ENCODE data around the gene KAT2A. TPM values are rescaled to one million over a fixed set of nuclear protein-coding genes. Genes with fewer than 3 reads are reported as not detected.

The KAT2A gene
- total RNA-seq, 1 donor from 2014 or later: 58.0 TPM

- ATAC-seq (no peak), DNase-seq (ENCODE audit: low spot score) (no peak)
- intact Hi-C loops (cut with DNase I): no loop called here
Measured at GRCh38 chr17:42076797-42077559, 44.2 kb downstream of the KAT2A start.

GRCh38 chr17:42075789-42076188, 45.4 kb downstream of the KAT2A start:
- no peak for DNase-seq (ENCODE audit: low spot score)
- ATAC-seq: no peak
- intact Hi-C loops (cut with DNase I): no loop called here

DNA sequence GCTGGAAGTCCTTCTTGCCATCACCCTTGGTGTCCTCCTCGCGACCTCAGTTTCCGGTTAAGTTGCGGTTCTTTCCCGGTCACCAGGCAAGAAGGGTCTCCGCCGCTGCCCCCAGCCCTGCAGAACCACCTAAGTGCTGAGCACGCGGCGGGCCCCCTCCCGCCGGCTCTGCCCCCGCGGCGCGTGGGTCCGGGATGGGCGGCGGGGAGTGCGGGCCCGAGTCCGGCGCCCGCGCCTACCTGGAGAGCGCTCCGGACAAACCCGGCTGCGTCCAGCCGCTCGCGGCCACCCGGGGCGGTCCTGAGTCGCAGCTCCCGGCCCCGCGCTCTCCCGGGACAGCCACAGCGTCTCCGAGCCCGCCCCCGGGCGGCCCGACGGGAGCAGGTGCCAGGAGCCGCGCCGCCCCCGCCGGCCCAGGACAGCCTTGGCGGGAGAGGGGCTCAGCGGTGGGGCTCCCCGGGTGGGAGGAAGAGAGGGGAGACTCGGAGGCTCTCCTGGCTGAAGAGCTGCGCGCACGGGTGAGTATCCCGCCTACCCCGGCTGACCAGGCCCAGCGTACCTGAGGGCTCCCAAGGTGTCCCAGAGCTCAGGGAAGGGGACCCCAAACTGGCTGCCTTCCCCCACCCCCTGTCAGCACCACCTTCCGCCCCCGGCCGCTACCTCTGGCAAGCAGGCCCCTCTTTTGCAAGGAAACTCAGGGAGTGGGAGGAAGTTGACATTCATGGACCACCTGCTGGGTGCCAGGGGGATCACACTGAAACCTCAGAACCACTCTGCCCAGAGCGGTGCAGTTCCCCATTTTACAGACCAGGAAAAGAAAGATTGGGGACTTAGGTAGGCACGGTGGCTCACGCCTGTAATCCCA, 48.6 kb downstream of the KAT2A start:
- intact Hi-C loops (cut with DNase I): no loop called here
- DNase-seq (ENCODE audit: low spot score) (no peak), ATAC-seq (no peak)

- DNase-seq (ENCODE audit: low spot score) (no peak), ATAC-seq (no peak)
- intact Hi-C loops (cut with DNase I): no loop called here
Measured at GRCh38 chr17:42071810-42072209, 49.4 kb downstream of the KAT2A start.

DNA sequence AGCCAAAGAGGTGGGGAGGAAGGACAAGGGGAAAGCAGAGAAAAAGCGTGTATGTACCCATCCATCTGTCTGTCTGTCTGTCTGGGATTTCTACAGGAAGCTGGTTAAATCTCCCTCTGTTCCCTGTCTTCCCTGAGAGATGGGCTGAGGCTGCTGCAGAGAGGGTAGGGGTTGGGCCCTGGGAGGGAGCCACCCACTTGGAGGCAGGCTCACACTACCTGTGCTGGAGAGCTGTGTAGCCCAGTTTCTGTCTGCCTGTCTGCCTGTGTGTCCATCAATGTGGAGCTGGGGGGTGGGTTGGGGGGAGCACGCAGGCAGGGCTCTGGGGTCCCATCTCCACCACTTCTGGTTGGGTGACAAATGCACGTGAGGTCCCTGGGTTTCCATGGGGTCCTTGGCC, 52.2 kb downstream of the KAT2A start:
- intact Hi-C loops (cut with DNase I): loop anchor here (5.0 kb wide), 1 partner anchor 43 kb away; the partner anchor contains the start of gene DHX58
- DNase-seq (ENCODE audit: low spot score) (no peak), ATAC-seq (no peak)

GRCh38 chr17:42067371-42068091, 53.6 kb downstream of the KAT2A start:
- peak; percentile 63 for ATAC-seq
- intact Hi-C loops (cut with DNase I): loop anchor here (5.0 kb wide), 1 partner anchor 45 kb away; the partner anchor contains the start of gene DHX58
- peak; percentile 87 for DNase-seq (ENCODE audit: low spot score)

GRCh38 chr17:42065201-42065600, 56.0 kb downstream of the KAT2A start:
- no peak for ATAC-seq
- DNase-seq (ENCODE audit: low spot score): no peak
- intact Hi-C loops (cut with DNase I): loop anchor here (5.0 kb wide), 1 partner anchor 47 kb away; the partner anchor contains the start of gene DHX58

Other genes with a start within 250 kb of the KAT2A start
- gene ACLY, start 202.4 kb downstream of the KAT2A start, total RNA-seq: 139 TPM
- gene ODAD4, start 190.8 kb downstream of the KAT2A start, total RNA-seq: 2.9 TPM
- 393 TPM for gene CNP, start 154.6 kb downstream of the KAT2A start, total RNA-seq
- gene DNAJC7, start 103.9 kb downstream of the KAT2A start, total RNA-seq: 95.0 TPM
- 18.9 TPM for gene NKIRAS2, start 101.3 kb downstream of the KAT2A start, total RNA-seq
- gene C17orf113, start 70.8 kb downstream of the KAT2A start, total RNA-seq: 2.9 TPM
- 3.0 TPM for gene ZNF385C, start 22.9 kb downstream of the KAT2A start, total RNA-seq
- gene DHX58, start 8.7 kb downstream of the KAT2A start, total RNA-seq: 24.8 TPM
- not detected for gene HSPB9, start 1.4 kb upstream of the KAT2A start, total RNA-seq
- gene RAB5C, start 33.6 kb upstream of the KAT2A start, total RNA-seq: 96.1 TPM
- gene KCNH4, start 59.8 kb upstream of the KAT2A start, total RNA-seq: 0.36 TPM
- gene HCRT, start 64.1 kb upstream of the KAT2A start, total RNA-seq: not detected
- 22.7 TPM for gene GHDC, start 73.1 kb upstream of the KAT2A start, total RNA-seq
- 90.8 TPM for gene STAT5B, start 155.0 kb upstream of the KAT2A start, total RNA-seq
- 55.6 TPM for gene STAT5A, start 167.1 kb upstream of the KAT2A start, total RNA-seq

All from sciatic nerve (tissue), 2 donors.